Measurements from ENCODE around the gene RHO.

DNA sequence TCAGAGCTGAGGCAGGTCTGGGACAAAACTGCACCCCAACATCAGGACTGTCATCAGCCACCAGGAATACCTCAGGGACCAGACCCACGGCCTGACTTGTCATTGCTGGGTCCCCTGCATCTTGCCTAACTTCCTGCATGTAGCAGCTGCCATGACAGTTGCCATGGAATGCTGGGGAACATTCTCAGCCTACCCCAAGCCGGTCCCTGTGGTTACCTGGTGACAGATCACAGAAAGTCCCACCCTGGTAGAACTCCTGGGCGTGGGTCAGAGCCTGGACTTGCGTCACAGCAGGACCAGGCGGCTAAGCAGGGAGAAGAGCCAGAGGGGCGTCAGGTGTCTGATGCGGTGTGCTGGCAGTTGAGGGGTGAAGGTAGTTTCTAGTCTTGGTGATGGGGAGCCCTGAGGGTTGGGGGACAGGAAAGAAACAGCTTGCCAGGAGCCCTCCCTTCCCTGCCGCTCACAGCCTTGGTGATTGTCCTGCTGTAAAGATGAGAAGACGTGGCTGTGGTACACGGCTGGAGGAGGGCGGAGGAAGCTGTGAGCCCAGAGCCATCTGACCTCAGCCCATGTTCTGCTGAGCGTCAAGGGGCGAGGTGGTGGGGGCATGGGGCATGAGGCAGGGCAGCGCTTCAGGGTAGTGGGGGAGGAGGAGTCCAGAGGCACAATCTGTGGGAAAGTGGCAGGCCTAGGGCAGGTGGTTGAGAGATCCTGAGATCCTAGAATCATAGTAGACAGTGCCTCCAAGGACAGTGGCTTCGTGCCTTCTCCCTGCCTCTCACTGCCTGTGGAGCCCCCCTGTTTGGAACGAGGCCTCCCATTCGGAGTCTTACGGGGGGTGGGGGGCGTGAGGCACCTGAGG, 19.9 kb downstream of the RHO start:
- TF ChIP-seq L3MBTL2 (conservative IDR thresholded peaks at IDR 0.05) (no peak), SUZ12 (IDR thresholded peaks at IDR 0.05) (no peak), FOXA1 (IDR thresholded peaks at IDR 0.05) (no peak), FOXM1 (IDR thresholded peaks at IDR 0.05; ENCODE audit: borderline replicate concordance) (no peak), ZNF384 (IDR thresholded peaks at IDR 0.05) (no peak), NFRKB (IDR thresholded peaks at IDR 0.05) (no peak), CTBP1 (IDR thresholded peaks at IDR 0.05; ENCODE audit: borderline replicate concordance) (no peak), LEF1 (IDR thresholded peaks at IDR 0.05; ENCODE audit: borderline replicate concordance) (no peak), BHLHE40 (IDR thresholded peaks at IDR 0.05; ENCODE audit: borderline replicate concordance) (no peak), HDGF (IDR thresholded peaks at IDR 0.05; ENCODE audit: borderline replicate concordance) (no peak)
- TF ChIP-seq, protein P1, sequence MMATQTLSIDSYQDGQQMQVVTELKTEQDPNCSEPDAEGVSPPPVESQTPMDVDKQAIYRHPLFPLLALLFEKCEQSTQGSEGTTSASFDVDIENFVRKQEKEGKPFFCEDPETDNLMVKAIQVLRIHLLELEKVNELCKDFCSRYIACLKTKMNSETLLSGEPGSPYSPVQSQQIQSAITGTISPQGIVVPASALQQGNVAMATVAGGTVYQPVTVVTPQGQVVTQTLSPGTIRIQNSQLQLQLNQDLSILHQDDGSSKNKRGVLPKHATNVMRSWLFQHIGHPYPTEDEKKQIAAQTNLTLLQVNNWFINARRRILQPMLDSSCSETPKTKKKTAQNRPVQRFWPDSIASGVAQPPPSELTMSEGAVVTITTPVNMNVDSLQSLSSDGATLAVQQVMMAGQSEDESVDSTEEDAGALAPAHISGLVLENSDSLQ (IDR thresholded peaks at IDR 0.05): no peak
